Hepatocyte (in vitro differentiated cells): ENCODE data around the gene CRB3. TPM values are rescaled to one million over a fixed set of nuclear protein-coding genes. Genes with fewer than 3 reads are reported as not detected.

Experiments
- DNase-seq: peaks from one replicate; pipeline ENCODE4 v3.0.0-alpha.2; 2016; ENCODE audit warnings: low spot score
- H2AFZ ChIP-seq: fragments of 200-600 bp; sonication (generic); 2 replicates; pipeline ENCODE4 v1.6.0; 2016; ENCODE audit warnings: antibody characterized with exemption, mild to moderate bottlenecking
- H3K27ac ChIP-seq: fragments of 200-600 bp; sonication (generic); 2 replicates; pipeline ENCODE4 v1.5.1; 2016; ENCODE audit warnings: mild to moderate bottlenecking
- H3K27me3 ChIP-seq: fragments of 200-600 bp; sonication (generic); 2 replicates; pipeline ENCODE4 v1.6.1; 2016
- H3K36me3 ChIP-seq: fragments of 200-600 bp; sonication (generic); replicated peaks from 2 replicates; pipeline ENCODE4 v1.5.1; 2016; ENCODE audit warnings: low read depth; ENCODE audit not compliant: insufficient read depth
- H3K4me1 ChIP-seq: fragments of 200-600 bp; sonication (generic); 2 replicates; pipeline ENCODE4 v1.5.1; 2016; ENCODE audit warnings: mild to moderate bottlenecking, moderate library complexity; ENCODE audit not compliant: insufficient read depth
- H3K4me2 ChIP-seq: fragments of 200-600 bp; sonication (generic); 2 replicates; pipeline ENCODE4 v1.6.0; 2016
- H3K4me3 ChIP-seq: fragments of 200-600 bp; sonication (generic); 2 replicates; pipeline ENCODE4 v1.5.1; 2016; ENCODE audit warnings: mild to moderate bottlenecking
- H3K79me2 ChIP-seq: fragments of 200-600 bp; sonication (generic); 2 replicates; pipeline ENCODE4 v1.6.0; 2017; ENCODE audit warnings: mild to moderate bottlenecking
- H3K9me2 ChIP-seq: fragments of 200-600 bp; sonication (generic); replicated peaks from 2 replicates; pipeline ENCODE4 v1.6.0; 2017; ENCODE audit warnings: mild to moderate bottlenecking; ENCODE audit not compliant: insufficient read depth
- H3K9me3 ChIP-seq: fragments of 200-600 bp; sonication (generic); 2 replicates; pipeline ENCODE4 v1.5.1; 2016; ENCODE audit warnings: low read depth, mild to moderate bottlenecking
- H4K20me1 ChIP-seq: fragments of 200-600 bp; sonication (generic); 2 replicates; pipeline ENCODE4 v1.6.0; 2016; ENCODE audit warnings: mild to moderate bottlenecking; ENCODE audit not compliant: insufficient read depth, poor library complexity, severe bottlenecking
- CTCF ChIP-seq: fragments of 200-600 bp; sonication (generic); IDR thresholded peaks from 2 replicates; pipeline ENCODE4 v1.5.1; 2016; ENCODE audit warnings: antibody characterized with exemption, mild to moderate bottlenecking; ENCODE audit not compliant: poor library complexity
- EZH2 ChIP-seq: fragments of 200-600 bp; sonication (generic); IDR thresholded peaks from 2 replicates; pipeline ENCODE4 v1.6.1; 2016; ENCODE audit warnings: antibody characterized with exemption, mild to moderate bottlenecking, borderline replicate concordance
- EZH2phosphoT487 ChIP-seq: fragments of 200-600 bp; sonication (generic); IDR thresholded peaks from one replicate; pipeline ENCODE4 v1.6.1; 2018; ENCODE audit warnings: antibody characterized with exemption, mild to moderate bottlenecking, low read depth, moderate library complexity; ENCODE audit not compliant: unreplicated experiment, severe bottlenecking
- WGBS: methylation state at CpG from one replicate; pipeline ENCODE4 v1.1.6; 2016; ENCODE audit warnings: low lambda C conversion rate; ENCODE audit errors: missing lambda C conversion rate; 5-methylcytosine and 5-hydroxymethylcytosine counted together
- polyA plus RNA-seq: library from polyadenylated mRNA; unstranded; fragments of >200 nt; fragmentation: Nextera tagmentation; extraction: Ambion mirVana; gene quantifications from 2 replicates; pipeline ENCODE4 v1.2.1, GENCODE V29; 2016
- total RNA-seq: library from RNA; depleted of rRNA; stranded (reverse); fragments of >200 nt; gene quantifications from 2 replicates; pipeline ENCODE4 v1.2.3, GENCODE V29; 2014

Gene CRB3
- total and polyA plus RNA-seq, 2 experiments from 2014 or later, result 42.5 to 71.4 TPM

GRCh38 chr19:6491802-6492592, 27.9 kb downstream of the CRB3 start:
- Histone ChIP-seq H3K36me3 (no peaks in the 10 kb centered on the region), H2AFZ (no peak overlapping the region), H3K4me3 (no peak overlapping the region), H4K20me1 (no peaks in the 10 kb centered on the region), H3K4me1 (no peaks in the 10 kb centered on the region), H3K27me3 (no peaks in the 10 kb centered on the region), H3K79me2 (no peaks in the 10 kb centered on the region), H3K27ac (no peak overlapping the region), H3K9me2 (no peaks in the 10 kb centered on the region), H3K9me3 (no peaks in the 10 kb centered on the region), H3K4me2 (no peak overlapping the region)
- 84% methylated on average over 4 of the region's 4 CpGs for WGBS
- TF ChIP-seq EZH2, result no peak
- TF ChIP-seq EZH2phosphoT487, result no peak
- no peak for TF ChIP-seq CTCF
- no peak for DNase-seq

GRCh38 chr19:6494438-6495036, 30.5 kb downstream of the CRB3 start:
- no peaks in the 10 kb centered on the region for H3K27me3 ChIP-seq
- H2AFZ ChIP-seq, result no peak overlapping the region
- no peak overlapping the region for H3K4me2 ChIP-seq
- H3K9me2 ChIP-seq, result no peaks in the 10 kb centered on the region
- H4K20me1 ChIP-seq, result no peaks in the 10 kb centered on the region
- no peak overlapping the region for H3K27ac ChIP-seq
- H3K9me3 ChIP-seq, result no peaks in the 10 kb centered on the region
- no peaks in the 10 kb centered on the region for H3K36me3 ChIP-seq
- no peaks in the 10 kb centered on the region for H3K79me2 ChIP-seq
- 90% methylated on average over 7 of the region's 8 CpGs for WGBS
- DNase-seq, result no peak
- TF ChIP-seq EZH2phosphoT487 (no peak), EZH2 (no peak), CTCF (no peak)
- H3K4me1 ChIP-seq, result no peaks in the 10 kb centered on the region
- H3K4me3 ChIP-seq, result no peak overlapping the region

- Histone ChIP-seq H3K79me2 (no peaks in the 10 kb centered on the region), H2AFZ (no peak overlapping the region), H3K9me3 (no peaks in the 10 kb centered on the region), H3K4me3 (no peak overlapping the region), H3K4me1 (no peaks in the 10 kb centered on the region), H3K27me3 (peaks cover 3% of the 10 kb centered on the region), H4K20me1 (no peaks in the 10 kb centered on the region), H3K4me2 (no peak overlapping the region), H3K9me2 (no peaks in the 10 kb centered on the region), H3K36me3 (no peaks in the 10 kb centered on the region), H3K27ac (no peak overlapping the region)
- DNase-seq, result no peak
- TF ChIP-seq CTCF (no peak), EZH2phosphoT487 (no peak), EZH2 (no peak)
- 96% methylated on average over 19 of the region's 19 CpGs for WGBS
Observed at GRCh38 chr19:6495947-6496346, 31.9 kb downstream of the CRB3 start.
